DMS79 treated with DMSO at 0.1 percent for 48 hours (cell line): Measurements from ENCODE around the gene UQCRQ.
"Not testable (repeated sequence)": the region's sequence is repeated elsewhere in the genome, so short reads cannot be mapped to it uniquely, and the experiment has no call there.

Source experiments
- DNase-seq: peaks from one replicate; lab custom pipeline; 2025; lab: John Stamatoyannopoulos, UW

Gene UQCRQ

DNA sequence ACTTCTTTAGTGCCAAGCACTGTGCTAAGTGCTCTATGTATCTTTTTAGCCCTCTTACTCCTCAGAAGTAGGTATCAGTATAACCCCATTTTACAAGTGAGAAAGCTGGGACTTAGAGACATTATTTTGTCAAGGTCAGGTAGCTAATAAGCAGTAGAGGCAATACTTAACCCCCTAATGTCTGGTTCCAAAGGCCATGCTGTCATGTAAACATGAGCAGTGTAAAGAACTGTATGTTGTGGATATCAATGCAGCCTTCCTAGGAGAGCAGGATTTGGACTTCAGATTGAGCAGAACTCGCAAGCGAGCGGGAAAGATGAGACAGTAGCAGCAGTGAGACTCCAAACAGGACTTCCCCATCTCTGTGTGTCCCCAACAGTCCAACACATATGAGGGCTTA, 32.4 kb upstream of the UQCRQ start:
- DNase-seq: no peak

- DNase-seq: no peak
Measured at GRCh38 chr5:132836852-132837251, 29.6 kb upstream of the UQCRQ start.

- DNase-seq: no peak
Measured at GRCh38 chr5:132837868-132838267, 28.6 kb upstream of the UQCRQ start.

DNA sequence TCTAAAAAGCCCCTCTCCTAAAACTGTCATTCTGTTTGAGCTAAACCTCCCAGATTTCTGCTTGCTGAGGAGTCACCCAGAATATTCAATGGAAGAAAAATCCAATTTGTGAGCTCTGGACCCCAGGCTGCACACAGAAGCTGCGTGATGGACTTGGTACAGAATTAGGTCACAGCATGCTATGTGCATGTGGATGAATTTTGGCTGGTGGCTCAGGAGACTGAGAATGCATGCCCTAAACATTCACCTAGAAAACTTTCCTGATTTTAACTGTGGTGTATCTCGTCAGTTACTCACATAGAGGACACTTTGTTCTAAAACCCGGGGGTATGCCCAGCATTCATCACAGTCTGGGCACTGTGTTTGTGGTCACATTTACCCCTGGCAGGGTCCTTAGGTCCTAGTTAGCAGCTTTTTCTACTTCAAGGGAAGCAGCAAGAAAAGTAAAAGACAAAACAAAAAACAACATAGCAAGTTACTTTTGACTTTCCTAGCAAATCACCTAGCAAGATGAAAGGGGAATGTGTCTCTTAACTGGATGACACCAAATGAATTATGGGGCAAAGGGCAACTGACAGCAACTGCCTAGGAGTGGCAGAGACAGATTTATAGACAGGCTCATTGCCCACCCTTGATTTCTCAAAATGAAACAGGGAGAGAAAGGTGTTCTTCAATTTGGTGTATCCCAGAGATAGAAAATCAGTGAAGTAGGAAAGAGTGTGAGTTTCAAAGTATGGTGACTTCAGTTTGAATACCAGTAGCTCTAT, 27.7 kb upstream of the UQCRQ start:
- no peak for DNase-seq

DNA sequence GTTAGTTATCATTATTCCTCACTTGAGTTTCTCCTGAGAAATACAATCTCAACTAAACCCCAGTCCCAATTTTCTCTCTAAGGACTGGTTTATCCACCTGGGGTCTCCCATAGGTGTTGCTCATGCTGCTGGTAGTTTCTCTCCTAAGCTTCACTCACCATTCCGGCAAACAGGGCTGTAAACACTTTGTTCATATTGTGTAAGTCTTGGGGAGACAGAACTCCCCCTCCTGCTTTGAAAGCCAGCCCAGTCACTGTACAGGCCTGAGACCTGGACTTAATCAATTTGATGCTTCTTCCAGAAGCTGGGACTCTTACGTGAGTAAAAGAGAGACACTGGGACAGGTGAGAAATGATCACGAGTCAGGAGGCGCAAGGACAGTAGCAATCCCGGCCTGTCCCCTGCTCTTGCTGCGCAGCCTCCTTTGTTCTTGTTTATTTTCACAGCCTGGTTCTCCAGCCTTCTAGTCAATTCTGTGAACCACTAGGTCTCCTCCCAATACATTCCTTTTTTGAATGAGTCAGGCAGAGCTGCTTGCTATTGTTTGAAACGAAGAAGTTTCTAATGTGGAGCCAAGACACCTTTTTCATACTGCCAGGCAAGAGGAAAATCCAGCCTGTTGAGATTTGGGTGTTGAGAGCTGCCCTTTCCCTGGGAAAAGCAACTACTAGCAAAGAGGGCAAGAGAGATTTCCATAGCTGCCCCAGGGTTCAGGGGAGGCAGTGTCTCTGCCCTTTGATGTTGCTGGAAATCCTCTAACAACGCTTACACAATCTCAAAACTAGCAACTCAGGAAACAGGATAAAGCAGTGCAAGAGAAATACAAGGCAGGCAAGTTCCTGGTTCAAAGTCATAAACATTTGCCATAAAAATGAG, 26.8 kb upstream of the UQCRQ start:
- no peak for DNase-seq

- no peak for DNase-seq
Measured at GRCh38 chr5:132840313-132840712, 26.1 kb upstream of the UQCRQ start.

GRCh38 chr5:132840896-132841295, 25.5 kb upstream of the UQCRQ start:
- DNase-seq: no peak

GRCh38 chr5:132841305-132841704, 25.1 kb upstream of the UQCRQ start:
- DNase-seq: no peak

GRCh38 chr5:132848270-132848669, 18.2 kb upstream of the UQCRQ start:
- DNase-seq: no peak

DNA sequence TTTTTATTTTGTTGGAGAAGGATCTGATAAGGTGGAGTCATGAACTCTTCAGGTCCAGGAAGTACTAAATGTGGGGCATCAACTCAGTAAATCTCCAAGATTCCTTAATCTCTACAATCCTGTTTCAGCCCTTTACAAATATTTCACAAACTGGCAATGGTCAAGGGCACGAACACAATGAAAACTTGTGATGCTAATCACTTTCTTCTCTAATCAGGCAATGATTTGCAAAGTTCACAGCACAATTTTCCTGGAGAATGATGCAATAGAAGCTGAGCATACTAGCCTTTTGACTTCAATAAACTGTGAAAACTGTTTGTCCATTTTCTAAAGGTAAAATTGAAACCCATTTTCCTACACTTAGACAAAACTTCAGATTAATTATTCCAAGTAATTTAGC, 17.1 kb upstream of the UQCRQ start:
- no peak for DNase-seq

GRCh38 chr5:132850066-132850465, 16.4 kb upstream of the UQCRQ start:
- DNase-seq: no peak

DNA sequence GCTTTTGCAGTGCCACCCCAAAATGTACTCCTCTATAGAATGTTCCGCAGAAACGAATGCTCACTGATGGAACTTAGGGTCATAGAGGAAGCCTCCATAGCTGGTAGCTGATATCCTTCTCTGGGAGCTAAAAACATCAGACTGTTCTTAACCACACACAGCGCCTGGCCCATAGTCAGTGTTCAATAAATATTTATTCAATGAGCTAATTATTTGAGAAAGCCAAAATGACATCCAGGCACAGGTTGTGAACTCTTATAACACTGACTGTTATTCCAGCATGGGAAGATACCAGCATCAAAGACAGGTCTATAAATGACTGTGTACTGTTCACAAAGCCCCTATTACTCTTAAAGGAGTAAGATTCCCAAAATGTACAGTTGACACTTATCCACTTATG, 13.1 kb upstream of the UQCRQ start:
- no peak for DNase-seq

- no peak for DNase-seq
Measured at GRCh38 chr5:132853790-132854189, 12.7 kb upstream of the UQCRQ start.

DNA sequence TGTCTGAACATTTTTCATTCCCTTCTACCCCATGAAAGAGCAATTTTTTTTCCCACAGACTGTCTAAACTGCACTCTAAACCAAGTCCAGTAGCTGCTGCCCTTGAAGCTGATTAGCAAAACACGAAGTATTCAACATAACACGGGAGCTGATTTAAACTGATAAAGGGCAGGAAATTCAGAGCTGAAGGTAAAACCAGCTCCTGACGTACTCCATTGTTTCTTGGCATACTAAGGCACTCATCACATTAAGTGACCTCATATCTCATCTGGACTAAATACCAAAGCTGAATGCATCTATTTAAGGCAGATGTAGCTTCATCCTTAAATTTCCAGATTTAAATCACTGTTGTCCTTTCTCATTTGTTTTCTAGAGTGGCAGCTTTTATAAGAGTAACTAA, 12.1 kb upstream of the UQCRQ start:
- no peak for DNase-seq

DNA sequence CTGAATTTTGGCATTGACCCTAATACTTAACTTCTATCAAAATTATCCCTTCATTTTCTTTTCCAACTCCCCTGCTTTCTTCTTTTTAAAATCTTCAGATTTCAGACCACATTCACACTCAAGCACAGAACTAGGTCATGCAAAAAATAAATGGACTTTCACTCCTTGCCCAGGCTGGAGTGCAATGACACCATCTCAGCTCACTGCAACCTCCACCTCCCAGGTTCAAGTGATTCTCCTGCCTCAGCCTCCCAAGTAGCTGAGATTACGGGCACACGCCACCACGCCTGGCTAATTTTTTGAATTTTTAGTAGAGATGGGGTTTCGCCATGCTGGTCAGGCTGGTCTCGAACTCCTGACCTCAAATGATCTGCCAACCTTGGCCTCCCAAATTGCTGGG, 11.4 kb upstream of the UQCRQ start:
- DNase-seq: not testable (repeated sequence)

- DNase-seq: no peak
Measured at GRCh38 chr5:132856011-132856410, 10.4 kb upstream of the UQCRQ start.

DNA sequence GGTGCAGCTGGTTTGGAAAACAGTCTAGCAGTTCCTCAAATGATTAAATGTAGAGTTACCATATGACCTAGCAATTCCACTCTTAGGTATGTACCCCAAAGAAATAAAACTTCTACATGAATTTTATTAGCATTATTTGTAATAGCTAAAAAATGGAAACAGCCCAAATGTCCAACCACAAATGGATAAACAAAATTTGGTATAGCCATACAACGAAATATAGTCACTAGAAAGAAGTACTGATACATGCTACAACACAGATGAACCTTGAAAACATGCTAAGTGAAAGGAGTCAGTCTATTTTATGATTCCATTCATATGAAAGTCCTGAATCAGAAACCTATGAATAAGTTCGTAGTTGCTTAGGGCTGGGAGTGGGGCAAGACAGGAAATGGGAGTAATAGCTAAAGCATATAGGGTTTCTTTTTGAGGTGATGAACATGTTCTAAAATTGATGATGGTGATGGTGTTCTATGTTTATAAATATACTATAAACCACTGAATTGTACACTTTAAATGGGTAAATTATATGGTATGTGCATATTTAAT, 6.5 kb upstream of the UQCRQ start:
- DNase-seq: no peak

- DNase-seq: no peak
Measured at GRCh38 chr5:132860742-132861141, 5.7 kb upstream of the UQCRQ start.

DNA sequence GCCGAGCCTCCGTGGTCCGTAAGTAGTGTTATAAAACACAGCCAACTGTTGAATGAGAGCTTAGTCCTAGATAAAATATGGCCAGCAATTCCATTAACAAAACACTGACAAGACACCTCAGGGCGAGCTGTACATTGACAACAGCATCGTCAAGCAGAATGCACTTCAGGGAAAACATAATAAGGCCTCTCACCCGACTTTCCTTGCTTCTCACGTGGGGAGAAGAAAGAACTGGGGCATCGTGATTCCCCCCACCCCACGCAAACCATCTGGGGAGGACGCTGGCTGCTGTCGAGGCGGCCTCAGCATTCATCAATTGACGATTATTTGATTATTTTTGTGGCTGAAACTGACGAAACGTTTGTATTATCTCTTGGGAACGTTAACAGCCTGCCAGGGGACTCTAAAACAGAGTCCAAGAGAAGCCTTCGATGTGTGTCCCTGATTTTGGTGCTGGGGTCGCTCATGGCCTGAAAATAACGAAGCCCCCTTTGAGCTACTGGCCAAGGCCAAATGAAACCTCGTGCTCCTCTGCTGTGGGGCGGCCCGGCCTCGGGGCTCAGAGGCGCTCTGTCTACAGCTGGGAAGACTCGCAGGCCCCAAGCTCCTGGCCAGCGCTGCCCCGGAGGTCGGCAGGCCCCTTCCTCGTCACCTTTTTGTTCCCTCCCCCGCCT, 637 bp upstream of the UQCRQ start:
- DNase-seq: no peak

GRCh38 chr5:132867046-132867451, 607 bp downstream of the UQCRQ start:
- no peak for DNase-seq

- no peak for DNase-seq
Measured at GRCh38 chr5:132868754-132869153, 2.3 kb downstream of the UQCRQ start.

DNA sequence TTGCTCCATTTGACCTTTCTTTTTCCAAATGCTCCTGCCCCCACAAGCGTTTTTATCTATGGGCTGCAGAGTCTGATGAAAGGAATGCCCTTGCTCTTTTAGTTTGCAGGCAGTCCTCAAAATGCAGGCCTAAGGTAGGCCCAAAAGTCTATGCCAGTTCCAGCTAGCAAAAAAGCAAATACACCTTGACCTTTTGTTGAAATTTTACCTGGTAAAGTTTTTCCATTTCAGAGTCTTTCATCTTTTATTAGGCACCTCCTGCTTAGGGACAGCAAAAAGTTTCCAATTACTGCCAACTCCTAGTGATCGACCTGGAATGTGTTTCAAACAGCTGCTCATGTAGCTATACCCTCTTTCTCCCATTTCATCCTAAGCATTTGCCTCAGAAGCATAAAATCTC, 4.4 kb downstream of the UQCRQ start:
- no peak for DNase-seq
